GM21737 (cell line): ENCODE measurements around the gene ADAMTS2.

Experiments
- ATAC-seq: cut with Tn5 transposase; IDR thresholded peaks from one replicate; pipeline ENCODE4 v1.9.1; 2021; ENCODE audit warnings: mild to moderate bottlenecking, moderate library complexity; ENCODE audit not compliant: unreplicated experiment

The ADAMTS2 gene

DNA sequence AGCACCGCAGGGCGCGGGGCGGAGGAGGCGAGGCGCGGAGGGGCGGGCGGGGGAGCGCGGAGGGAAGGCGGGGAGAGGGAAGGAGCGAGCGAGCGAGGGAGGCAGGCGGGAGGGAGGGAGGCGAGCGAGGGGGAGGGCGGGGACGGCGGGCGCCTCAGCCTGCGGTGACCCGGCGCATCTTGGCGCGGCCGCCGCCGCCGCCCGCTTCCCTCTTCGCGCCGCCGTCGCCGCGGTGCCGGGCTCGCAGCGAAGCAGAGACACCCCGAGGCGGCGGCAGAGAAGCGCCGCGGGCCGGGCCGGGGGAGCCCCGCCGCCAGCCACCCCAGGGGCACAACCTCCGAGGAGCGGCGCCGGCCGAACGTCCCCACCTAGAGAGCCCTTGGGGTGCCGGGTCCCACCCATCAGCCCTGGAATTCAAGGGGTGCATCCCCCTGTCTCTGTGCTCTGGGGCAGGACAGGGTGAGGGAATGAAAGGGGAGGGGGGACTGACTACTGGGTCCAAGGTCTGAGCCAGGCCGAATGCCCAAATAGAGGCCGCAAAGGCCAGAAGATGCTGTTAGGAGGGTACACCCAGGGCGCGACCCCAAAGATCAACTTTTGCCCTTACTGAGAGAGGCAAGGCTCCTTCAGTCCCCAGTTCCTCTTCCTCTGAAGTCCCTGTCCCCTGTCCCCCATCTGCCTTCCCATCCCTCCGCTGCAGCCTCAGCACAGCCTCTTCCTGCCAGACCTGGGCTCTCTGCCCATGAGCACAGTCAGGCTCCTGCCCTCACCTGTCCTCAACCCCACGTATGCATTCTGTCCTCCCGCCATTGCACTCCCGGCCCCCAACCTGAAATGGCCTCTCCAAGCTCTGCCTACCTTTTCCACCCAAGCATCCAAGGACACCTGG is at the start of gene ADAMTS2:
Gene ADAMTS2, minus strand, starts transcription at position 29 of the 889 bp plus-strand sequence. CDS start 133 bp downstream, outside the sequence.
- no peak for ATAC-seq

DNA sequence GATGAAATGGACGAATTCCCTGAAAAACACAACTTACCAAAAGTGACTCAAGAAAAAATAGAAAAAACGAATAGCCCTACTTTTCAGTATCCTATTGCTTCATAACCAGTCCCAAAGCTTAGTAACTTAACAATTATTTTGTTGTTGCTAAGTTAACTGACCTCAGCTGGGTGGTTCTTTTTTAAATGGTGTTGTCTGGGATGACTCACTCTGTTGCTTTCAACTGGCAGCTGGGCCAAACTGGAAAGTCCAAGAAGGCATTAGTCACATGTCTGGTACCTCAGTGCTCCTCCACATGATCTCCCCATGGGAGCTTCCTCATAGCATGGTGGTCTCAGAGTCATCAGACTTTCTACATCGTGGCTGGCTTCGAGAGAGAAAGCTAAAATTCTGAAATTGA is 47.8 kb upstream of the ADAMTS2 start:
- no peak for ATAC-seq

DNA sequence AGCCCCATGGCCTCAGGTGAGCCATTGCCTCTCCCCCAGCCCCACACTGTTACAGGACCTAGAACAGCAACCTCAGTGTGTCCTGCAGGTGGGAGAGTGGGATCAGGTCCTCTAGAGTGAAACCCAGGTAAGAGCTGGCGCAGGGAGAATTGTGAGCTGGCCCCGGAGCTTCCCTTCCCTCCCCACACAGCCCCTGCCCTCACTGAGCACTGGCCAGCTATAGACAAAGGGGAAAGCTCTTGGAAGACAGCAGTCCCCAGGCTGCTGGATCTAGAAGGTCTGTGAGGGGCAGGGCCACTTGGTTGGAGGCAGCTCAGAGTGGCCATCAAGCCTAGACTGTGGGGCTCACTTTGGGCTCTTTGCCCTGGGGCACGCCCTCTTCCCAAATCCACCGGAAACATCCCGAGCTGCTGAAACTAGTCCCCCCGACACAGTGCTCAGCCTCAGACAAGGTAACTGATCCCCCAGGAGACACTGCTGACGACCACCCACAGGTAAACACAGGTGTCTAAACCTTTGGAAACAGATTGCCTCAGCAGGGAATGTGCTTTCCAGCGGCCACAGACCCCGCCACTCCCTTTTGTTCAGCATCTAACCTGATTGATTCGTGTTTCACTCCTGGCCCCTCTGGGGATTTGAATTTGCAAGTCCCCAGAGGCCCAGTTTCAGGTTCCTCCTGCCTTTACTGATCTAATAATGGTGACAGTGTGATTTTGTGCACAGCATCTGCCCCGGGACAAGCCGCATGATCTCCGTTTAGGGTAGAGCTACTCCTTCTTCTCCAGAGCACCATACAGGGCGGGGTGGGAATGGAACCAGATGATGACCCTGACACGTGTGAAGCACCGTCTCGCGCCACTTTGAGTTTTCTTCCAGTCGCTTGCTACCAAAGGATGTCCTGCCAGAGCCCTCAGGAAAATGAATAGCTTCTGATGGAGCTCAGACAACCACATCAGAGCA is 42.2 kb upstream of the ADAMTS2 start:
- ATAC-seq = no peak

DNA sequence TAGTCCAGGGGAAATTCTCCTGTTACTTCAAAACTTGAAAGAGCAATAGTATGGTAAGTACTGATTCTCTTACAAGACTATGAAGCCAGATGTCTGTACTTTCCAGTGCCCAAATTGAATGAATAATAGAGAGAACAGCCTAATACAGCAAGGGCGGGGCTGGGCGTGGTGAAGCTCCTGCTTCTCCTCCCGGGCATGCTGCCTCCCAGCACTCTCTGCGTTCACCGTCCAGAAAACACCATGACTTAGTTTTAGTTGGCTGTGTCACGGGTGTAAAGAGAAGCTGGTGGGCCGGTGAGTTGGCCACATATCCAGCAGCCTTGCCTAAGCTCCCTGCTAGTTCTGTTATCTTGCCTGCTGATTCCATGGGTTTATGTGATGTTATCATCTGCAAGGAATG is 40.7 kb upstream of the ADAMTS2 start:
- ATAC-seq = no peak

DNA sequence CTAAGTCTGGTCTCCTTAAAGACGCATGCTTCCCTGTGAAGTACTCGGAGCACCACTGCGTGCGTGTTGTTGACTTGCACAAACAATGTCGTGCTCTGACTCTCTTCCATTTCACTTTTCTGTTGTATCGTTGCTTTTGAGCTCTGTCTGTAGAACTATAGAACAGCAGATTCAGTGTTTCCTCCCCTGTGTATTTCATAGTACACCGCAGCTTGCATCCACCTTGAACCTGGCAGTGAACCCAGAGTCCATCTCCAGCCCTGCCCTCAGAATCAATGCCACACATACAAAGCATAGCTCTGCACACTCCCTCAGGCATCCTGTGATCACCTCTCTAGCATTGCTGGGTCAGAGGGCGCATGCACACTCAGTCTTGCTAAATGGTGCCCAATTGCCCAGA is 37.2 kb upstream of the ADAMTS2 start:
- ATAC-seq = no peak

DNA sequence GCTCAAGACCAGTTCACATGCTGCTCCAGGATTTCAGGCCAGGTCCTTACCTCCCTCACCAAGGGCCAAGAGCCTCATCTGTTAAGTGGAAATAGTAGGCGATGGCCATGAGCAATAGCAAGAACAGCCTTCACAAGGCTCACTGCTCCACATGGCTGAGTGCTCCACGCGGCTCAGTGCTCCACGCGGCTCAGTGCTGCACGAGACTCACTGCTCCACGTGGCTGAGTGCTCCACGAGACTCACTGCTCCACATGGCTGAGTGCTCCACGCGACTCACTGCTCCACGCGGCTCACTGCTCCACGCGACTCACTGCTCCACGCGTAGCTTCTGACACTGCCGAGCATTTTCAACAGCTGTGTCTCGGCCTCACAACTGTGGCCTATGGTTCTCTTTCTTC is 36.4 kb upstream of the ADAMTS2 start:
- ATAC-seq = no peak

DNA sequence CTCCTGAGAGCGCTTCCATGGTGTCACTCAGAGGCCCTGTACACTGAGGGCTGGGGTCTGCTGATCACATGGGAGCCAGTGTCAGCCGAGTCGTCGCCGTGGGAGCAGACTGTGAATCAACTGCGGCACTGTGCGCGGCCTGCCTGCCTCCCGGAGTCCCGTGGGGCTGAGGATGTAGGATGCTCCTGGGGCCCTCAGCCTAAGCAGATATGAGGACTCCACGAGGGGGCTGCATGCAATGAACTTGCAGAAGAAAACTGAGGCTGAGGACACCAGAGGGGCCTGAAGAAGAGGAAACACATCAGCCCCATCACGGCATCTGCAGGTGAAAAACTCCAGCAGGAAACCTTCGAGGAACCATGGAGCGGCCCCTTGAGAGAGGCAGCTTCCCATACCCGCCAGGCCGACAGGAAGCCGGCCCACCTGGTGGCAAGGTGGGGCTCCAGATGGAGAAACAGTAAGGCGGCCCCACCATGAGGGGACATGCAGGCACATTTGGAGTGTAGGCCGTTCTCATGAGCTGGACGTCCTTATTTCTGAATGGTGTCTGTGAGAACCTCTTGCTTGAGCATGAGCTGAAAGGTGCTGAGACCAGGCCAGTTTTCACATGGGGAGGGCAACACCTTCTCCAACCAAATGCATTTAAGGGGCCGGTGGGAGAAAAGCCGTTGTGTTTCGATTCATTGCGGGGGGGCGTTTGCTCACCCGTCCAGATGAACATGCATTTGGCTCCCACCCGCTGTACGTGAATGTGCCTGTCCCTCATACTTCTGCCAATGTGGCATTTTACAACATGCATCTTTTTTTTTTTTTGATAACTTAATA is 35.2 kb upstream of the ADAMTS2 start:
- no peak for ATAC-seq

DNA sequence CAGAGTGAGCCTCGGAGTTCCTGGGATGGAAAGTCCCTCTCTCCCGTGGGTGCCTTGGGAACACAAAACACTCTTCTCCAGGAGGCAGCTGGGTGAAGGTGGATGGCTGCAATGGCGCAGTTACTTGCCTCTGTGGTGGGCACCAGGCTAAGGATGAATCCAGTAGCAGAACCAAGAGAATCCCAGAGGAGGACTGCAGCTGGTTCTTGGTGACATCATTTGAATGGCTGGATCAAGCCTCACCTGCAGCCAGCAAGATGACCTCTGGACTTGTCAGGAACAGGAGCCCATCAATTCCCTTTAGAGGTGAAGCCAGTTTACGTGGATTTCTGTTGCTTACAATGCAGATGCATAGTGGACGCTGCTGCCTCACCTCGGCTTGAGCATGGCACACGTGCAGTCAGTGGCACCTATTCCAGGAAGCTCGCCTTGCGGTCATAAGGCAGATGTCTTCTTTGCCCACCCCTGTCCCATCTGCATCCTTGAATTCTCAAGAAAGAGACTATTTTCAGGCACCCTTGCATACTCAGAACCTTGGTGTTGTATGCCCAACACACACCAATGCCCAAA is 34.1 kb upstream of the ADAMTS2 start:
- ATAC-seq = no peak

DNA sequence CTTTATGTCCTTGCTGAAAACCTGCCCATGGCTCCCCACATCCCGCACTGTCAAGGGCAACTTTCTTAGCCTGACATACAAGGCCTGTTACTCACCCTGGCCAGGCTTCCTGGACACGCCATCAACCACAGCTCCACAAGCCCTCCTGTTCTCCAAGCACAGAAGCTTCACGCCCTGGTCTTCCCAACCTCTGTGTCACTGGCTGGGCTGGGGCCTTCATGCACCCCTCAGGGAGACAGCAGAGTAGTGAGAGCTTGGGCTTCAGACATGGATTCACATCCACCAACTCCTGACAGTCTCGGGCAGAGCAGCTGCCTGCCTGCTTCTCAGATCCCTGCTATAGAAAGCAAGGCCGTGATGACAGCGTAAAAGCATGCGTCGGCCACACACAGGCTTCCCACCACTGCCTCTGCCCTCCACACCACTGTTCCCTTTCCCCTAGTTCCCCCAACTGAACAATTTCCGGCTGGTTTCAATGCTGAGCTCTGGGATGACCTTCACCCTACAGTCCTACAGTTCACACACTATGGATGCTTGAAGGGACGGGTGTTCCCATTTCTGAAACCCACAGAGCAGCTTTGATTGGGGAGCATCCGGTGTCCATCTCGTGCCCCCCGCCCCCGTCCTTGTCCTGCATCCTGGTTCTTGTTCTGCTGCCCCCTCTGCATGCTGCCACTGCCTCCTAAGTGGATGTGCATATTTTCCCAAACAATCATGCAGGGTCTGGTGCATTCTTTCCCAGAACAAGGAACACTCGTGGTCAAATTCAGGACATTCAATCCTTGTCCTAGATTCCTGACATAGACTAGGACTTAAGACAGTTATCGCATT is 33.4 kb upstream of the ADAMTS2 start:
- ATAC-seq = no peak

DNA sequence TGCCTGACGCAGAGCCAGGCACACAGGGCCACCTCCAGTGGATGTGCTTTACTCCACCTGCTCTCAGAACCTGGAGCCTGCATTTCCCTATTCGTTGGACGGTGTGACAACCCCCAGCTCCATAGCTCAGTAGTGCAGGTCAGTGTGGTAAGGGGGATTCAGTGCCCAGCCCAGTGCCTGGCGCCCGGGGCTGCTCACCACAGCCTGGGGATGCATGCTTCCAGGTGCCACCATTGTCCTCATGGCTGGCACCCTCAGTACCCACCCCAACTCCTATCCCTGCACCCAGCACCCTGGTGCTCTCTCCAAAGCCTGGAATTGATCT is 32.8 kb upstream of the ADAMTS2 start:
- ATAC-seq = no peak

DNA sequence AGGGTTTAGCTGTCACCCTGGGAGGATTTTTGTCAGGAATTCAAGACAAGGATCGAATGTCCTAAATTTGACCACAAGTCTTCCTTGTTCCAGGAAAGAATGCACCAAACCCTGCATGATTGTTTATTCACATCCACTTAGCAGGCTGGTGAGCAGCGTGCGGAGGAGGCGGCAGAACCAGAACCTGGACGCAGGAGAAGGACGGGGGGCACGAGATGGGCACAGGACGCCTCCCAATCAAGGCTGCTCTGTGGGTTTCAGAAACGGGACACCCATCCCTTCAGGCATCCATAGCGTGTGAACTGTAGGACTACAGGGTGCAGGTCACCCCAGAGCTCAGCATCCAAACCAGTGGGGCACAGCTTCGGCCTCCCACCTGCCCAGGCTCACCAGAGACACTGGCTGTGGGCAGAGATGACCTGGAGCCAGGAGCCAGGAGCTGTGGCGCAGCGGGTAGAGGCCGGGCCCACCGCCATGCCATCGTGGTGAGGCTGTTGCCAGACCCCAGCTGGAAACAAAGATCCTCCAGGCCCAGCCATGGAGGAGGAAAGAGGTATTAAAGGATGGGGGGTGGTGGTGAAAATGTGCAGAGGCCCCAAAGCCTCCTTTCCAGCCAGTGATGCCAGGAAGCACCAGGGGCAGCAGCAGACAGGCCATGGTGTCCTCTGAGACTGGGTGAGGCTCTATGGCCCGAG is 32.3 kb upstream of the ADAMTS2 start:
- ATAC-seq = no peak

DNA sequence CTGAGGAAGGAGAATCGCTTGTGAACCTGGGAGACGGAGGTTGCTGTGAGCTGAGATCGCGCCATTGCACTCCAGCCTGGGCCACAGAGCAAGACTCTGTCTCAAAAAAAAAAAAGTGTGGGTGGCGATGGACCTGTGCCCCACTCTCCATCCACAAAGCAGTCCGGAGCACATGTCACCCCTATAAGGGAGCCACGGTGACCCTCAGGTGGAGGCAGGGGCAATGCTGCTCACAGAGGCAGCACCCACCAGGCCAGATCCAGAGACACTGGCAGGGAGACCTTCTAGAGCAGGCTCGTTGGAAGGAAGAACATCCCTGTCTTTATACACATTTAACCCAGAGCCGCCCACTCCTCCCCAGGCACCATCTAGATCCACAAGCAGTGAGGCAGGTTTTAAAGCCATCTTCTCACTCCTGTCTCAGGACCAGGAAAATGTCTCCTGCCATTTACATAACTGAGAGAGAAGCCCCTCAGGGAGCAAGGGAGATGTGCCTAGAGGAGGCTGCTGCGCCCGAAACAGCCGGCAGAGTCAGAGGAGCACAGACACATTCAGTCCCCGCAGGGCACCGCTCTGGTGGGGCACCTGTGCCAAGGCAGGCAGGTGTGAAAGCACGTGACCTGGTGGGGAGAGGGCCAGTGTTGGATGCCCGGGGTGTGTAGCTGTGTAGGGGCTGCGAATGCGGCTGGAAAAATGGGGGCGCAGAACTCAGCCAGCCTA is 31.6 kb upstream of the ADAMTS2 start:
- ATAC-seq = no peak

DNA sequence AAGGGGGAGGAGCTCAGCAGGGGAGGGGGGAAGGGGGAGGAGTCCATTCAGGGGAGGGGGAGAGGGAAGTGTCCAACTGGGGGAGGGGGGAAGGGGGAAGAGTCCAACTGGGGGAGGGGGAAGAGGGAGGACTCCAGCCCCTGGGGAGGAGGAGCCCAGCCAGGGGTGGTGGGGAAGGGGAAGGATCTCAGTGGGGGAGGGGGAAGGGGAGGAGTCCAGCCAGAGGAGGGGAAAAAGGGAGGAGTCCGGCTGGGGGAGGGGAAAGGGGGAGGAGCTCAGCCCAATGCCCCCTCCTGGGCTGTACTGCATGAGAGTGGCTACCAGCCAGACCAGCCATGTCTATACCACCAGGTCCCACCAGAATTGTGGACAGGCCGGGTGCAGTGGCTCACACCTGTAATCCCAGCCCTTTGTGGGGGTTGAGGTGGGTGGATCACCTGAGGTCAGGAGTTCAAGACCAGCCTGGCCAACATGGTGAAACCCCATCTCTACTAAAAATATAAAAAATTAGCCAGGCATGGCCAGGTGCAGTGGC is 30.6 kb upstream of the ADAMTS2 start:
- ATAC-seq = no peak

DNA sequence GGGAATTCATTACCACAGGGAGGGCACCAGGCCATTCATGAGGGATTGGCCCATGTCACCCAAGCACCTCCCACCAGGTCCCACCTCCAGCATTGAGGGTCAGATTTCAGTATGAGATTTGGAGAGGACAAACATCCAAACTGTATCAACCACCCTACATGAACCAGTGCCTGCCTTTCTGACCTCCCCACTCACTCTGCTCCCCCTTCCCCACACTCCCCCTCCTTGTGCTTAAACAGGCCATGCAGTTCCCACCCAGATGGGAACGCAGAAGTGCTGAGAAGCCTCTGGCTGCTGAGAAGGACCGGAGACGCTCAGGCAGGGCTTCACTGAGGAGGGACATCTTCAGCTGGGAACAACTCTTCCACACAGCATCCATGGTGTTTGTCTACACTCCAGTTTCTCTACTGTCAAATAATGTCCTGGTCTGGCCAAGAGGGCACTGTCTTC is 30.0 kb upstream of the ADAMTS2 start:
- no peak for ATAC-seq

DNA sequence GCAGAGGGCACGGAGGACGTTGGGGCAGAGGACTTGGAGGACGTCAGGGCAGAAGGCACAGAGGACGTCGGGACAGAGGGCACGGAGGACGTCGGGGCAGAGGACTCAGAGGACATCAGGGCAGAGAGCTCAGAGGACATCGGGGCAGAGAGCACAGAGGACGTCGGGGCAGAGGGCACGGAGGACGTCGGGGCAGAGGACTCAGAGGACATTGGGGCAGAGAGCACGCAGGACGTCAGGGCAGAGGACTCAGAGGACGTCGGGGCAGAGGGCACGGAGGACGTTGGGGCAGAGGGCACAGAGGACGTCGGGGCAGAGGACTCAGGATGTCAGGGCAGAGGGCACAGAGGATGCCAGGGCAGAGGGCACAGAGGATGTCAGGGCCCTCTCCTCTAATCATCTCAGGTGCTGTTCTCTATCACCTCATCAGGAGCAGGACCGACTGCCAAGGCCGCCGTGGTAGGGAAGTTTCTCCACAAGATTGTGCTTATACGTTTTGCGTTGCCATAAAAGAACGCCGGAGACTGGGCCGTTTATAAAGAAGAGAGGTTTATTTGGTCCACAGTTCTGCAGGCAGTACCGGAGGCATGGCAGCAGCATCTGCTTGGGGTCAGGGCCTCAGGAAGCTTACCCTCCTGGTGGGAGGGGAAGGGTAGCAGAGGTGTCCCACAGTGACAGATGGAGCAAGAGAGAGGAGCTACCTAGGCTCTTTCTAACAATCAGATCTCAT is 29.4 kb upstream of the ADAMTS2 start:
- ATAC-seq = no peak

DNA sequence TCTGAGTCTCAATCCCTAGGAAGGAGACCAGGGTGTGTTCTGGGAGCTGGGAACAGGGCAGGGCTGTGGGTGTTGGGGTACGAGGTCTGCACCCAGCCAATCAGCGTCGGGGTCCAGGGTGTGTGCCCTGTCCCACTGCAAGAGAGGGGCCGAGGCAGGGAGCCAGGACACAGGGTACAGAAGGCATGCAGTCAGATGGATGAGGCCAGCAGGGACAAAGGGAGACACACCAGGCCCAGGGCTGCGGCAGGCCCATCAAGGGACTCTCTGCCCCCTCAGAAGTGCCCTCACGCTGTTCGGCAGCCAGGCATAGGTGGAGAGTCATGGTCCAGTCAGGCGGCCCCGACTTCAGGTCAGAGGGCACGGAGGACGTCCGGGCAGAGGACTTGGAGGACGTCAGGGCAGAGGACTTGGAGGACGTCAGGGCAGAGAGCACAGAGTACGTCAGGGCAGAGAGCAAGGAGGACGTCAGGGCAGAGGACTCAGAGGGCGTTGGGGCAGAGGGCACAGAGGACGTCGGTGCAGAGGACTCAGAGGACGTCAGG is 28.8 kb upstream of the ADAMTS2 start:
- ATAC-seq = no peak
